ENCODE measurements around the gene SOX11.

GRCh38 chr2:5677133-5677532, 15.1 kb upstream of the SOX11 start:
- TF ChIP-seq CTCF (IDR thresholded peaks at IDR 0.05; ENCODE audit: control extremely low read depth in 1 of 3, insufficient read depth in 1 of 3, low read depth in 1 of 3, low read length in 3 of 3): no peak
- no peak for TF ChIP-seq EZH2 (IDR thresholded peaks at IDR 0.05; ENCODE audit: low read depth, low read length, severe bottlenecking)
- TF ChIP-seq POLR2AphosphoS5 (IDR thresholded peaks at IDR 0.05; ENCODE audit: low read depth, low read length): no peak
- TF ChIP-seq CBX5 (IDR thresholded peaks at IDR 0.05; ENCODE audit: low read depth, low read length): no peak
- no peak for TF ChIP-seq KDM5A (IDR thresholded peaks at IDR 0.05; ENCODE audit: low read length)
- TF ChIP-seq, protein P1, sequence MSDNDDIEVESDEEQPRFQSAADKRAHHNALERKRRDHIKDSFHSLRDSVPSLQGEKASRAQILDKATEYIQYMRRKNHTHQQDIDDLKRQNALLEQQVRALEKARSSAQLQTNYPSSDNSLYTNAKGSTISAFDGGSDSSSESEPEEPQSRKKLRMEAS (IDR thresholded peaks at IDR 0.05): no peak
- no peak for TF ChIP-seq CREB1 (IDR thresholded peaks at IDR 0.05)
- TF ChIP-seq SRF (IDR thresholded peaks at IDR 0.05; ENCODE audit: low read depth, low read length): no peak
